ENCODE measurements around the gene ZNF281.

DNA sequence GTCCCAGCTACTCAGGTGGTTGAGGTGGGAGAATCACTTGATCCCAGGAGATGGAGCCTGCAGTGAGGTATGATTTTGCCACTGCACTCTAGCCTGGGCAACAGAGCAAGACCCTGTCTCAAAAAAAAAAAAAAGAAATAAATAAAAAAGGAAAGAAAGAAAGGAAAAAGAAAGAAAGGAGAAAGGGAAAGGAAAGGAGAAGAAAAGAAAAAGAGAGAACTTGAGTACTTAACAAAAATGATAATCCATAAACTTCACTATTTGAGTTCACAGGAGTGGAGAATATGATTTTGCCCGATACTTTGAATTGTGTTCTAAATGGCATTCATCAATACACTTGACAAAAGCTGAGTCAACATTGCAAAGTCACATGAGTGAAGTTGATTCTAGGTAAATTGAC is 23.8 kb upstream of the ZNF281 start:
- TF ChIP-seq EZH2 (IDR thresholded peaks at IDR 0.05; ENCODE audit: insufficient read depth, poor library complexity, severe bottlenecking) (no peak), EZH2phosphoT487 (IDR thresholded peaks at IDR 0.05; ENCODE audit: insufficient read depth, low read depth) (no peak)
